Measurements from ENCODE around the gene ACP7.

GRCh38 chr19:39128516-39129079 lies 44.4 kb downstream of the ACP7 start:
- no peak for TF ChIP-seq POLR2AphosphoS5 (IDR thresholded peaks at IDR 0.05; ENCODE audit: low read depth, low read length)
- TF ChIP-seq TAF1 (IDR thresholded peaks at IDR 0.05; ENCODE audit: borderline replicate concordance, insufficient read depth, low read length) = no peak

Data from PFSK-1 (cell line).